CD8-positive, alpha-beta memory T cell (primary cell): ENCODE data around the gene FANCD2. TPM values are rescaled to one million over a fixed set of nuclear protein-coding genes. Genes with fewer than 3 reads are reported as not detected.
"Not testable (repeated sequence)": the region's sequence is repeated elsewhere in the genome, so short reads cannot be mapped to it uniquely, and the experiment has no call there.

ENCODE experiments used
- CTCF ChIA-PET: fragments of 350-600 bp; sonication (Branson Sonifier 250); formaldehyde crosslinking; loops from one replicate; lab custom pipeline; 2021; ENCODE audit warnings: antibody characterized with exemption; lab: Charles Lee
- POLR2A ChIA-PET: fragments of 350-600 bp; sonication (Branson Sonifier 250); formaldehyde crosslinking; loops from one replicate; lab custom pipeline; 2021; ENCODE audit warnings: antibody characterized with exemption; lab: Charles Lee
- DNase-seq, 5 donors: peaks; one replicate each; pipeline versions ENCODE4 v3.0.0 to v3.0.0-alpha.2; 2020 to 2022; ENCODE audit warnings: mixed read lengths in 1 of 5
- H3K27ac ChIP-seq: one replicate; pipeline ENCODE4 v1.7.0; 2013; ENCODE audit warnings: low read depth, mild to moderate bottlenecking, low read length, moderate library complexity
- H3K27me3 ChIP-seq: 2 replicates; pipeline ENCODE4 v1.7.0; 2013; ENCODE audit warnings: low read length, mild to moderate bottlenecking; ENCODE audit not compliant: insufficient read depth, poor library complexity, severe bottlenecking
- H3K36me3 ChIP-seq: 2 replicates; pipeline ENCODE4 v1.7.0; 2013; ENCODE audit warnings: mild to moderate bottlenecking, low read length, moderate library complexity; ENCODE audit not compliant: insufficient read depth
- H3K4me1 ChIP-seq: 2 replicates; pipeline ENCODE4 v1.7.0; 2013; ENCODE audit warnings: mild to moderate bottlenecking, low read length, moderate library complexity; ENCODE audit not compliant: insufficient read depth
- H3K4me3 ChIP-seq: 2 replicates; pipeline ENCODE4 v1.7.0; 2013; ENCODE audit warnings: mild to moderate bottlenecking, low read length
- H3K9me3 ChIP-seq: 2 replicates; pipeline ENCODE4 v1.7.0; 2013; ENCODE audit warnings: mild to moderate bottlenecking, low read length
- H3K27ac Mint-ChIP-seq, 8 donors: one replicate each; pipeline ENCODE4 v1.8.0; 2020 to 2021; ENCODE audit warnings: mixed read lengths in 8 of 8, mild to moderate bottlenecking in 6 of 8, inconsistent platforms in 3 of 8, moderate library complexity in 3 of 8
- H3K27me3 Mint-ChIP-seq, 2 donors: one replicate each; pipeline ENCODE4 v1.8.0; 2020 to 2021; ENCODE audit warnings: mixed read lengths in 2 of 2, mild to moderate bottlenecking in 1 of 2, moderate library complexity in 1 of 2
- H3K36me3 Mint-ChIP-seq, 3 donors: one replicate each; pipeline ENCODE4 v1.8.0; 2020 to 2021; ENCODE audit warnings: mixed read lengths in 3 of 3, inconsistent platforms in 1 of 3, mild to moderate bottlenecking in 1 of 3
- H3K4me1 Mint-ChIP-seq, 3 donors: one replicate each; pipeline ENCODE4 v1.8.0; 2020 to 2021; ENCODE audit warnings: mixed read lengths in 3 of 3, inconsistent platforms in 1 of 3, mild to moderate bottlenecking in 1 of 3
- H3K4me3 Mint-ChIP-seq, 7 donors: one replicate each; pipeline ENCODE4 v1.8.0; 2020 to 2021; ENCODE audit warnings: mixed read lengths in 7 of 7, mild to moderate bottlenecking in 6 of 7, moderate library complexity in 4 of 7, inconsistent platforms in 2 of 7
- H3K9me3 Mint-ChIP-seq, 5 donors: one replicate each; pipeline ENCODE4 v1.8.0; 2020 to 2022; ENCODE audit warnings: mixed read lengths in 5 of 5, mild to moderate bottlenecking in 3 of 5, moderate library complexity in 2 of 5, inconsistent platforms in 1 of 5
- polyA plus RNA-seq: library from polyadenylated mRNA; unstranded; fragments of 300-500 nt; fragmentation: Illumina TruSeq; gene quantifications from one replicate; pipeline ENCODE4 v1.2.3, GENCODE V29; 2021
- total RNA-seq, 2 experiments: library from RNA; stranded (reverse); gene quantifications; one replicate each; pipeline ENCODE4 v1.2.3, GENCODE V29; 2021

Gene FANCD2
- total and polyA plus RNA-seq, 3 experiments from 2014 or later = 6.3 to 56.2 (median 55.9) TPM

DNA sequence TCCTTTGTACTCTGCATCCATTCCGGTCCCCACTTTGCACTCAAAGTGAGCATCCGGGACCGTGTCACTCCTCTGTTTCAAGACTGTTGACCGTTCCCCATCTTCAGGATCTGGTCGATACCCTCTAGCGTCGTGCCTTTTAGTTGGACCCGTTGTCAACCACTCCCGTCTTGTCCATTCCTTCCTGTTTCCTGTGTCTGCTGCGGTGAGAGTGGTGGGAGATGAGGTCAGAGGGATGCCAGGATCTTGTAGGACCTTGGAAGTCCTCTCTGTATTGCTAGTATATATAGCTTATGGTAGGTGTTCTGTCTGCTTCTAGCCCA lies 89.9 kb downstream of the FANCD2 start:
- H3K27me3 ChIP-seq = no peaks in the 10 kb centered on the region
- ChIA-PET POLR2A (interaction anchor here (0.9 kb wide), 1 partner anchor 132 kb away, joined by 3 read pairs; the partner anchor contains the start of gene TATDN2), CTCF (interaction anchor here (1.1 to 2.0 kb wide), 2 partner anchors 10 to 13 kb away, joined by 3 to 4 read pairs; no protein-coding TSS in a partner anchor)
- no peaks in the 10 kb centered on the region for H3K36me3 ChIP-seq
- H3K36me3 Mint-ChIP-seq = peaks cover 0 to 30% (median 0%) of the 10 kb centered on the region in 3 donors
- no peaks in the 10 kb centered on the region for H3K9me3 ChIP-seq
- H3K9me3 Mint-ChIP-seq = no peaks in the 10 kb centered on the region
- peak overlapping the region; percentile 90 to 100 (median 99) for H3K4me3 Mint-ChIP-seq
- peak overlapping the region; percentile 96 for H3K4me3 ChIP-seq
- peaks cover 34% of the 10 kb centered on the region for H3K4me1 ChIP-seq
- peaks cover 40 to 53% (median 50%) of the 10 kb centered on the region in 3 donors for H3K4me1 Mint-ChIP-seq
- H3K27ac ChIP-seq = peak overlapping the region; percentile 82
- H3K27me3 Mint-ChIP-seq = no peaks in the 10 kb centered on the region
- peak overlapping the region; percentile 87 to 100 (median 98) for H3K27ac Mint-ChIP-seq
- peak in 1 of 5 donors; percentile 3 for DNase-seq

DNA sequence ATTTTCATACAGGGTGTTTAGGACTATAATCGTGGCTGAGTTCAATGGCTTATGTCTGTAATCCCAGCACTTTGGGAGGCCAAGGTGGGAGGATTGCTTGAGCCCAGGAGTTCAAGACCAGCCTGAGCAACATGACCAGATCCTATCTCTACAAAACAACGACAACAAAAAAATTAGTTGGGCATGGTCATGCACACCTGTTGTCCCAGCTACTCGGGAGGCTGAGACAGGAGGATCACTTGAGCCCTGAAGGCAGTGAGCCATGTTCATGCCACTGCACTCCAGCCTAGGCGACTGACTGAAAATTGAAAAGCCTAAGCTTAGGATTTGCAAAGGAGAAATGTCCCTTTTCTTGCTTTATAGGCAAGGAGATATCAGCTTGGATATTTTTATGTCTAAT lies 90.7 kb downstream of the FANCD2 start:
- Mint-ChIP-seq H3K27me3 (no peaks in the 10 kb centered on the region), H3K4me3 (peak overlapping the region; percentile 27 to 100 (median 99)), H3K27ac (peak overlapping the region in 6 of 8 donors; percentile 87 to 100 (median 98)), H3K36me3 (peaks cover 0 to 34% (median 0%) of the 10 kb centered on the region in 3 donors), H3K4me1 (peaks cover 43 to 57% (median 54%) of the 10 kb centered on the region in 3 donors), H3K9me3 (no peaks in the 10 kb centered on the region)
- Histone ChIP-seq H3K27ac (no peak overlapping the region), H3K4me3 (peak overlapping the region; percentile 96), H3K4me1 (peaks cover 34% of the 10 kb centered on the region), H3K9me3 (no peaks in the 10 kb centered on the region), H3K27me3 (no peaks in the 10 kb centered on the region), H3K36me3 (no peaks in the 10 kb centered on the region)
- no peak for DNase-seq
- ChIA-PET POLR2A (interaction anchor here (0.7 to 0.9 kb wide), 2 partner anchors 63 to 131 kb away, joined by 3 to 4 read pairs; partner anchors contain the start of gene TATDN2), CTCF (interaction anchor here (0.9 to 2.0 kb wide), 5 partner anchors 10 to 184 kb away, joined by 3 to 4 read pairs (median 3); no protein-coding TSS in a partner anchor)

DNA sequence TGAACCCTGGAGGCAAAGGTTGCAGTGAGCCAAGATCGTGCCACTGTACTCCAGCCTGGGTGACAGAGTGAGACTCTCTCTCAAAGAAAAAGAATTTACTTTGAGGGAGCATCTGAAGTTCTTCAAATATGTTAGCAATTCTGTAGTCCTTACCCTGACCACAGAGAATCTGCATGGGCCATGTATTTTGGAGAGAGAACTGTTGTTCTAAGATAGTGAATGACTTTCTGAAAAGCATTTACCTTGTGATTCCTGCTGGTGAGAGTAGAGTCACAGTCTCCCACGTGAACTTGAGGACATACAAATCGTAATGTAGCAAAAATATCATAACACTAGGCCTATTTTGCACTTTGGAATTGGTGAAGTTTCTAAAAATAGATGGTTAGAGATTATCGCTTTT lies 93.1 kb downstream of the FANCD2 start:
- H3K36me3 ChIP-seq = peaks cover 2% of the 10 kb centered on the region
- no peak for DNase-seq
- H3K4me1 ChIP-seq = peaks cover 34% of the 10 kb centered on the region
- ChIA-PET CTCF (no interaction called here), POLR2A (no interaction called here)
- H3K27me3 ChIP-seq = no peaks in the 10 kb centered on the region
- H3K27me3 Mint-ChIP-seq = no peaks in the 10 kb centered on the region
- H3K9me3 ChIP-seq = no peaks in the 10 kb centered on the region
- H3K9me3 Mint-ChIP-seq = no peaks in the 10 kb centered on the region
- peaks cover 0 to 48% (median 5%) of the 10 kb centered on the region in 3 donors for H3K36me3 Mint-ChIP-seq
- H3K27ac ChIP-seq = no peak overlapping the region
- peak overlapping the region in 1 of 7 donors; percentile 73 for H3K4me3 Mint-ChIP-seq
- H3K4me1 Mint-ChIP-seq = peaks cover 50 to 69% (median 67%) of the 10 kb centered on the region in 3 donors
- peak overlapping the region in 2 of 8 donors; percentile 18 to 21 for H3K27ac Mint-ChIP-seq
- H3K4me3 ChIP-seq = no peak overlapping the region

DNA sequence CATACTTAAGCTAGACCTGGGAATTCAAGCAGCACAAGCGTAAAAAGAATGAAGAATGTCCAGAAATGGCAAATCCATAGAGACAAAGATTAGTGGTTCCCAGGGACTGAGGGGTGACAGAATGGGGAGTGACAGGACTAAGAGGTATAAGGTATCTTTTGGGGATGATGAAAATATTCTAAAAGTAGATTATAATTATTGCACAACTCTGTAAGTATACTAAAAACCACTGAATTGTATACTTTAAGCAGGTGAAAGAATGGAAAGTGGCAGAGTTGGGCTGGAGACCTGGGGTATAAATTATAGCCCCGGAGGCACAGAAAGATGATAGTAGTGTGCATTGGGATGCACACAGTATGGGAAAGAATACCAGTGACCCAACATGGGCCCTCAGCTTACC lies 94.8 kb downstream of the FANCD2 start:
- Mint-ChIP-seq H3K4me1 (peaks cover 46 to 66% (median 64%) of the 10 kb centered on the region in 3 donors), H3K9me3 (no peaks in the 10 kb centered on the region)

DNA sequence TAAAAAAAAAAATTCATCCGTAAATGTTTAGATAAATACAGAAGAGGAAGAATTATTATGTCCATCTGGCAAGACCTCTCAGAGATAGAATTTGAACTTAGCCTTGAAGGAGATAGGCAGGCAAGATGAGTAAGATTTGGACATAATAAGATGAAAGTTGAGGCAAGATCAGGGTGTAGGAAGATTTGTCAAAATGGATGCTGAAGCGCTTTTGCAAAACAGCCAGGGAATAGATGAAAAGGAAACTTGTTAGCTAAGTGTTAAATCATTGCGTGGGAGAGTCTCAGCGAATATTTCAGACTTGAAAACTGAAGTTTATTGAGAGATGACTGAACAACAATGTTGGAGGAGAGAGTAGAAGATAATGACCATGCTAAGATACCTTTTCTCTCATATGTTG lies 96.5 kb downstream of the FANCD2 start:
- H3K4me3 Mint-ChIP-seq = no peak overlapping the region
- peaks cover 33 to 52% (median 49%) of the 10 kb centered on the region in 3 donors for H3K4me1 Mint-ChIP-seq
- H3K9me3 Mint-ChIP-seq = no peaks in the 10 kb centered on the region
- POLR2A ChIA-PET = no interaction called here
- Histone ChIP-seq H3K27me3 (no peaks in the 10 kb centered on the region), H3K4me3 (no peak overlapping the region), H3K36me3 (peaks cover 23% of the 10 kb centered on the region), H3K27ac (no peak overlapping the region), H3K9me3 (no peaks in the 10 kb centered on the region), H3K4me1 (peaks cover 11% of the 10 kb centered on the region)
- H3K36me3 Mint-ChIP-seq = peaks cover 7 to 66% (median 25%) of the 10 kb centered on the region in 3 donors
- CTCF ChIA-PET = no interaction called here
- DNase-seq = no peak
- peak overlapping the region in 6 of 8 donors; percentile 9 to 70 (median 38) for H3K27ac Mint-ChIP-seq
- no peaks in the 10 kb centered on the region for H3K27me3 Mint-ChIP-seq

More for the DNA sequence above, 94.8 kb downstream of the FANCD2 start:
- Histone ChIP-seq H3K27ac (no peak overlapping the region), H3K9me3 (no peaks in the 10 kb centered on the region), H3K36me3 (peaks cover 14% of the 10 kb centered on the region), H3K27me3 (no peaks in the 10 kb centered on the region), H3K4me1 (peaks cover 27% of the 10 kb centered on the region), H3K4me3 (no peak overlapping the region)
- CTCF ChIA-PET = no interaction called here
- Mint-ChIP-seq H3K4me3 (peak overlapping the region in 1 of 7 donors; percentile 50), H3K27ac (peak overlapping the region in 6 of 8 donors; percentile 5 to 83 (median 61)), H3K27me3 (no peaks in the 10 kb centered on the region), H3K36me3 (peaks cover 0 to 55% (median 15%) of the 10 kb centered on the region in 3 donors)
- POLR2A ChIA-PET = no interaction called here
- DNase-seq = no peak

DNA sequence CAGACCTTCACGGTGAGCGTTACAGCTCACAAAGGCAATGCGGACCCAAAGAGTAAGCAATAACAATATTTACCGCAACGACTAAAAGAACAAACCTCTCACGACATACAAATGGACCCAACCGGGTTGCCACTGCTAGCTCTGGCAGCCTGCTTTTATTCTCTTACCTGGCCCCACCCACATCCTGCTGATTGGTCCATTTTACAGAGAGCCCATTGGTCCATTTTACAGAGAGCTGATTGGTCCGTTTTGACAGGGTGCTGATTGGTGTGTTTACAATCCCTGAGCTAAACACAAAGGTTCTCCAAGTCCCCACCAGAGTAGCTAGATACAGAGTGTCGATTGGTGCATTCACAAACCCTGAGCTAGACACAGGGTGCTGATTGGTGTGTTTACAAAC lies 109.6 kb downstream of the FANCD2 start:
- CTCF ChIA-PET = interaction anchor here (0.7 to 0.8 kb wide), 2 partner anchors 11 to 19 kb away, joined by 3 read pairs; no protein-coding TSS in a partner anchor
- DNase-seq, H3K9me3 ChIP-seq, H3K4me3 Mint-ChIP-seq, H3K27ac ChIP-seq, H3K36me3 ChIP-seq, H3K27ac Mint-ChIP-seq, H3K4me1 ChIP-seq, H3K36me3 Mint-ChIP-seq, H3K27me3 ChIP-seq, H3K9me3 Mint-ChIP-seq, H3K27me3 Mint-ChIP-seq, H3K4me1 Mint-ChIP-seq, H3K4me3 ChIP-seq: not testable (repeated sequence)
- POLR2A ChIA-PET = interaction anchor here (0.6 kb wide), 1 partner anchor 203 kb away, joined by 3 read pairs; no protein-coding TSS in a partner anchor

DNA sequence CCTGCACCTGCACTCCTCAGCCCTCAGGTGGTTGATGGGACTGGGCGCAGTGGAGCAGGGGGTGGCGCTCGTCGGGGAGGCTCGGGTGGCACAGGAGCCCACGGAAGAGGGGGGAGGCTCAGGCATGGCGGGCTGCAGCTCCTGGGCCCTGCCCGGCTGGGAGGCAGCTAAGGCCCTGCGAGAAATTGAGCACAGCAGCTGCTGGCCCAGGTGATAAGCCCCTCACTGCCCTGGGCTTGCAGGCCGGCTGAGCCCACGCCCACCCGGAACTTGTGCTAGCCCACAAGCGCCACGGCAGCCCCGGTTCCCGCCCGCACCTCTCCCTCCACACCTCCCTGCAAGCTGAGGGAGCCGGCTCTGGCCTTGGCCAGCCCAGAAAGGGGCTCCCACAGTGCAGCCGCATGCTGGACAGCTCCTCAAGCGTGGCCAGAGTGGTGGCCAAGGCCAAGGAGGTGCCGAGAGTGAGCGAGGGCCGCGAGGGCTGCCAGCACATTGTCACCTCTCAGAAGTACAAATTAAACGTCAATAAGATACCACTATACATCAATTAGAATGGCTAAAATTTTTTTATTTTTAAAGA lies 110.3 kb downstream of the FANCD2 start:
- Mint-ChIP-seq H3K4me1 (peaks cover 3 to 6% (median 6%) of the 10 kb centered on the region in 3 donors), H3K9me3 (no peaks in the 10 kb centered on the region), H3K36me3 (peaks cover 0 to 1% (median under 1%) of the 10 kb centered on the region in 3 donors), H3K27me3 (no peaks in the 10 kb centered on the region), H3K4me3 (no peak overlapping the region), H3K27ac (no peak overlapping the region)
- Histone ChIP-seq H3K4me3 (no peak overlapping the region), H3K36me3 (no peaks in the 10 kb centered on the region), H3K4me1 (peaks cover 4% of the 10 kb centered on the region), H3K27ac (no peak overlapping the region), H3K9me3 (no peaks in the 10 kb centered on the region), H3K27me3 (no peaks in the 10 kb centered on the region)
- CTCF ChIA-PET = interaction anchor here (0.8 kb wide), 1 partner anchor 20 kb away, joined by 3 read pairs; no protein-coding TSS in a partner anchor
- POLR2A ChIA-PET = no interaction called here
- DNase-seq = no peak

DNA sequence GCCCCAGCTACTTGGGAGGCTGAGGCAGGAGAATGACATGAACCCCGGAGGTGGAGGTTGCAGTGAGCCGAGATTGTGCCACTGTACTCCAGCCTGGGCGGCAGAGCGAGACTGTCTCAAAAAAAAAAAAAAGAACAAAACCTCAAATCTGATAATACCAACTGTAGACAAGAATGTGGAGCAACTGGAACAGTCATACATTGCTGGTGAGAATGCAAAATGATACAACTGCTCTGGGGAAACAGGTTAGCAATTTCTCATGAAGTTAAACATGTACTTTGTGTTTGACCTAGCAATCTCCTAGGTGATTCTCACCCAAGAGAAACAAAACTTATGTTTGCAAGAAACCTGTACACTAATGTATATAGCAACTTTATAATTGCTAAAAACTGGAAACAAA lies 110.9 kb downstream of the FANCD2 start:
- no peak for DNase-seq
- Histone ChIP-seq H3K9me3 (no peaks in the 10 kb centered on the region), H3K4me1 (peaks cover 4% of the 10 kb centered on the region), H3K27ac (no peak overlapping the region), H3K36me3 (no peaks in the 10 kb centered on the region), H3K4me3 (no peak overlapping the region), H3K27me3 (no peaks in the 10 kb centered on the region)
- H3K27ac Mint-ChIP-seq = peak overlapping the region in 1 of 8 donors; percentile 78
- H3K9me3 Mint-ChIP-seq = no peaks in the 10 kb centered on the region
- peak overlapping the region in 1 of 7 donors; percentile 72 for H3K4me3 Mint-ChIP-seq
- peaks cover 0 to 6% (median 1%) of the 10 kb centered on the region in 3 donors for H3K36me3 Mint-ChIP-seq
- POLR2A ChIA-PET = no interaction called here
- CTCF ChIA-PET = no interaction called here
- no peaks in the 10 kb centered on the region for H3K27me3 Mint-ChIP-seq
- peaks cover 4 to 6% (median 6%) of the 10 kb centered on the region in 3 donors for H3K4me1 Mint-ChIP-seq
